ENCODE measurements around the gene MEX3D.
A peak's percentile ranks its signal among the peaks of the same experiment; 100 is the strongest.

Gene MEX3D

DNA sequence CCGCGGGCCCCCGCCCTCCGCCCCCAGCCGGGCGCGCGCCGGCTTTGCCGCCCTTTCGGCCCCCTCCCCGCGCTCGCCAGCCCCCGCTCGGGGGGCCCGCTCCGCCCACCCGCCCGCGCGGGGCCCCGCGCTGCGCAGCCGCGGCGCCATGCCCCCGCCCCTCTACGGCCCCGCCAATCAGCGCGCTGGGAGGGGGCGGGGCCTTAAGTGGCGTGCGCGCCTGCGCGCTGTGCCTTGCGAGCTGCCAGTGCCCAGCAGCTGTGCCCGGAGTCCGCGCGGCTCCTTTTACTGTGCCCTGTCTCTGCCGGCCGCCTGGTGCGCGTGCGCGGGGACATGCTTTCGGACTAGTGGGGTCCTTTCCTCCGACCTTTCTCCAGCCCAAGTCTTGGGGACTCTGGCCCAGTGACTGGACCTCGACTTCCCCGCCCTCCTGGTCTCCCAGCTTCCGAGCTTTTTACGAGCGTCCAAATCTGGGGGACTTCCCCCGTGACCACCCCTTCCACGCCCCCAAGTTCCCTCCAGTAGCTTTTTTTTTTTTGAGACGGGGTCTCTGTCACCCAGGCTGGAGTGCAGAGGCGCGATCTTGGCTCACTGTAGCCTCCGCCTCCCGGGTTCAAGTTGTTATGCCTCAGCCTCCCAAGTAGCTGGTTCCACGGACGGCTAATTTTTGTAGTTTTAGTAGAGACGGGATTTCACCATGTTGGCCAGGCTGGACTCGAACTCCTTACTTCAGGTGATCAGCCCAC, 24.8 kb upstream of the MEX3D start, which contains the start of gene MBD3 (continued):
- TF ChIP-seq ZNF510 (tag by site-specific recombination; IDR thresholded peaks at IDR 0.05; ENCODE audit: insufficient replicate concordance) (no peak), ZNF211 (tag by site-specific recombination; IDR thresholded peaks at IDR 0.05; ENCODE audit: low read depth) (no peak), ZBTB48 (tag by site-specific recombination; IDR thresholded peaks at IDR 0.05) (no peak), ZXDB (tag by site-specific recombination; IDR thresholded peaks at IDR 0.05) (0 out of 2 replicates have a peak, but pooled peaks have one; percentile 25), MEIS1 (CRISPR knock-in tag; IDR thresholded peaks at IDR 0.05; ENCODE audit: borderline replicate concordance) (no peak), ZNF707 (tag by site-specific recombination; IDR thresholded peaks at IDR 0.05) (no peak), KLF16 (tag by site-specific recombination; IDR thresholded peaks at IDR 0.05) (0 out of 2 replicates have a peak, but pooled peaks have one; percentile 17), ZNF561 (tag by site-specific recombination; IDR thresholded peaks at IDR 0.05; ENCODE audit: borderline replicate concordance) (peak; percentile 24; the same call in 1 of the 2 replicates), ZFHX2 (tag by site-specific recombination; conservative IDR thresholded peaks at IDR 0.05) (0 out of 2 replicates have a peak, but pooled peaks have one; percentile 27), GLI4 (tag by site-specific recombination; IDR thresholded peaks at IDR 0.05) (no peak), GLI2 (tag by site-specific recombination; IDR thresholded peaks at IDR 0.05; ENCODE audit: borderline replicate concordance, low read depth) (no peak), ZSCAN18 (tag by site-specific recombination; IDR thresholded peaks at IDR 0.05) (no peak), ZNF623 (tag by site-specific recombination; IDR thresholded peaks at IDR 0.05) (no peak), ZNF776 (tag by site-specific recombination; IDR thresholded peaks at IDR 0.05; ENCODE audit: borderline replicate concordance) (no peak), SETDB1 (IDR thresholded peaks at IDR 0.05; ENCODE audit: insufficient read length, low read length) (no peak), ZNF416 (tag by site-specific recombination; IDR thresholded peaks at IDR 0.05) (no peak), ZNF621 (tag by site-specific recombination; IDR thresholded peaks at IDR 0.05) (no peak), SP3 (tag by site-specific recombination; IDR thresholded peaks at IDR 0.05) (peak; percentile 83), ZNF350 (tag by site-specific recombination; IDR thresholded peaks at IDR 0.05) (no peak), ZNF155 (tag by site-specific recombination; IDR thresholded peaks at IDR 0.05) (no peak), ZNF354C (tag by site-specific recombination; IDR thresholded peaks at IDR 0.05; ENCODE audit: borderline replicate concordance, low read depth) (no peak), SP7 (tag by site-specific recombination; IDR thresholded peaks at IDR 0.05) (peak; percentile 34; the same call in 1 of the 2 replicates), RBAK (tag by site-specific recombination; IDR thresholded peaks at IDR 0.05) (no peak), ZFP37 (tag by site-specific recombination; IDR thresholded peaks at IDR 0.05) (no peak), REPIN1 (tag by site-specific recombination; IDR thresholded peaks at IDR 0.05; ENCODE audit: low read depth) (no peak), ZNF341 (tag by site-specific recombination; IDR thresholded peaks at IDR 0.05; ENCODE audit: low read depth) (peak; percentile 61), ZNF18 (tag by site-specific recombination; IDR thresholded peaks at IDR 0.05) (no peak), GLIS1 (tag by site-specific recombination; IDR thresholded peaks at IDR 0.05) (peak; percentile 9; the same call in 1 of the 2 replicates), IKZF3 (tag by site-specific recombination; IDR thresholded peaks at IDR 0.05) (no peak), ZNF664 (tag by site-specific recombination; IDR thresholded peaks at IDR 0.05) (no peak)
- TF ChIP-seq, protein P1, sequence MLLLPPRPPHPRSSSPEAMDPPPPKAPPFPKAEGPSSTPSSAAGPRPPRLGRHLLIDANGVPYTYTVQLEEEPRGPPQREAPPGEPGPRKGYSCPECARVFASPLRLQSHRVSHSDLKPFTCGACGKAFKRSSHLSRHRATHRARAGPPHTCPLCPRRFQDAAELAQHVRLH (tag by site-specific recombination; IDR thresholded peaks at IDR 0.05) = no peak
- TF ChIP-seq, protein P2, sequence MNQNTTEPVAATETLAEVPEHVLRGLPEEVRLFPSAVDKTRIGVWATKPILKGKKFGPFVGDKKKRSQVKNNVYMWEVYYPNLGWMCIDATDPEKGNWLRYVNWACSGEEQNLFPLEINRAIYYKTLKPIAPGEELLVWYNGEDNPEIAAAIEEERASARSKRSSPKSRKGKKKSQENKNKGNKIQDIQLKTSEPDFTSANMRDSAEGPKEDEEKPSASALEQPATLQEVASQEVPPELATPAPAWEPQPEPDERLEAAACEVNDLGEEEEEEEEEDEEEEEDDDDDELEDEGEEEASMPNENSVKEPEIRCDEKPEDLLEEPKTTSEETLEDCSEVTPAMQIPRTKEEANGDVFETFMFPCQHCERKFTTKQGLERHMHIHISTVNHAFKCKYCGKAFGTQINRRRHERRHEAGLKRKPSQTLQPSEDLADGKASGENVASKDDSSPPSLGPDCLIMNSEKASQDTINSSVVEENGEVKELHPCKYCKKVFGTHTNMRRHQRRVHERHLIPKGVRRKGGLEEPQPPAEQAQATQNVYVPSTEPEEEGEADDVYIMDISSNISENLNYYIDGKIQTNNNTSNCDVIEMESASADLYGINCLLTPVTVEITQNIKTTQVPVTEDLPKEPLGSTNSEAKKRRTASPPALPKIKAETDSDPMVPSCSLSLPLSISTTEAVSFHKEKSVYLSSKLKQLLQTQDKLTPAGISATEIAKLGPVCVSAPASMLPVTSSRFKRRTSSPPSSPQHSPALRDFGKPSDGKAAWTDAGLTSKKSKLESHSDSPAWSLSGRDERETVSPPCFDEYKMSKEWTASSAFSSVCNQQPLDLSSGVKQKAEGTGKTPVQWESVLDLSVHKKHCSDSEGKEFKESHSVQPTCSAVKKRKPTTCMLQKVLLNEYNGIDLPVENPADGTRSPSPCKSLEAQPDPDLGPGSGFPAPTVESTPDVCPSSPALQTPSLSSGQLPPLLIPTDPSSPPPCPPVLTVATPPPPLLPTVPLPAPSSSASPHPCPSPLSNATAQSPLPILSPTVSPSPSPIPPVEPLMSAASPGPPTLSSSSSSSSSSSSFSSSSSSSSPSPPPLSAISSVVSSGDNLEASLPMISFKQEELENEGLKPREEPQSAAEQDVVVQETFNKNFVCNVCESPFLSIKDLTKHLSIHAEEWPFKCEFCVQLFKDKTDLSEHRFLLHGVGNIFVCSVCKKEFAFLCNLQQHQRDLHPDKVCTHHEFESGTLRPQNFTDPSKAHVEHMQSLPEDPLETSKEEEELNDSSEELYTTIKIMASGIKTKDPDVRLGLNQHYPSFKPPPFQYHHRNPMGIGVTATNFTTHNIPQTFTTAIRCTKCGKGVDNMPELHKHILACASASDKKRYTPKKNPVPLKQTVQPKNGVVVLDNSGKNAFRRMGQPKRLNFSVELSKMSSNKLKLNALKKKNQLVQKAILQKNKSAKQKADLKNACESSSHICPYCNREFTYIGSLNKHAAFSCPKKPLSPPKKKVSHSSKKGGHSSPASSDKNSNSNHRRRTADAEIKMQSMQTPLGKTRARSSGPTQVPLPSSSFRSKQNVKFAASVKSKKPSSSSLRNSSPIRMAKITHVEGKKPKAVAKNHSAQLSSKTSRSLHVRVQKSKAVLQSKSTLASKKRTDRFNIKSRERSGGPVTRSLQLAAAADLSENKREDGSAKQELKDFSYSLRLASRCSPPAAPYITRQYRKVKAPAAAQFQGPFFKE (tag by site-specific recombination; IDR thresholded peaks at IDR 0.05; ENCODE audit: borderline replicate concordance) = no peak
